Measurements from ENCODE around the gene CABP7.

The CABP7 gene

DNA sequence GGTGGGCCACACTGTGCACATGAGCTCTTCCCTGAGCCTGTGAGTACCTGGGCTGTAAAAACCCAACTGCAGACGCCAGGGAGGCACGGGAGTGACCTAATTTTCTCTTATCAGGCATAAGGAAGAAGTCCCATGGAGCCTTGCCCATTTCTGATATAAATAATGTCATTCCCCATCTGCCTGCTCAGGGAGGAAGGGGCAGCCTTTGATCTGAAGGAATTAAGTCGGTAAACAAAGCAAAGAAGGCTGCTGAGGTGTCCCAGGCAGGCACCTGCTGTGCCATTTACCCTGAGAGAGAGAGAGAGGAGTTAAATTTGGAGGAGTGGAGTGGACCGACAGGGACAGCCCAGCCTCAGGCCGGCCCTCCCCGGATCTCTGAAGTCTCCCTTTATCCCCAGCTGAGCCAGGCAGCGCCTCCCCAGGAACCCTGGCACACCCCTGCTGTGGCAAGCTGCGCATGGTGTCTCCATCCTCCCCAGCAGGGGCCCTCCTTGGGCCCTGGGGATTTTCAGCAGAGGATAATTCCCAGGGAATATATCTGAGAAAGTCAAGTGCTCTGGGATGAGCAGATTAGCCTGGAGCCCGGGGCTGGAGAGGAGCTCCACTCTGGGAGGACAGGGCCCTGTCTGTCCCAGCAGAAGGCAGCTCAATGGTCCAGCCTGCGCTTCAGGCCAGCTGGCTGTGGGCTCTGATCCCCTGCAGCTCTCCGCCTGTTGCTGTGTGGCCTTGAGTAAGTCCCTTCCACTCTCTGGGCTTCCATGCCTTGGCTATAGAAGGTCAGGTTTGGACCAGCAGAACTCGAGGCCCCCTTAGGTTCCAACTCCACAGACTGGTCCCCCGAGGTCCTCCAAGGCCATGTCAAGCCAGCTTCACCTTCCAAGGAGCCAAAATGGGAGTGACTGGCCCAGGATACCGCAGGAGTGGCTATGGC lies 17.5 kb upstream of the CABP7 start:
- DNase-seq: peak in 9 of 14 donors; percentile 19 to 77 (median 54)

- peak in 10 of 14 donors; percentile 24 to 77 (median 52) for DNase-seq
Observed at GRCh38 chr22:29702931-29703501, 16.8 kb upstream of the CABP7 start.

GRCh38 chr22:29703569-29704195 lies 16.1 kb upstream of the CABP7 start:
- DNase-seq: peak in 3 of 14 donors; percentile 16 to 51 (median 17)

- peak in 13 of 14 donors; percentile 32 to 91 (median 77) for DNase-seq
Observed at GRCh38 chr22:29704528-29705285, 15.1 kb upstream of the CABP7 start.

DNA sequence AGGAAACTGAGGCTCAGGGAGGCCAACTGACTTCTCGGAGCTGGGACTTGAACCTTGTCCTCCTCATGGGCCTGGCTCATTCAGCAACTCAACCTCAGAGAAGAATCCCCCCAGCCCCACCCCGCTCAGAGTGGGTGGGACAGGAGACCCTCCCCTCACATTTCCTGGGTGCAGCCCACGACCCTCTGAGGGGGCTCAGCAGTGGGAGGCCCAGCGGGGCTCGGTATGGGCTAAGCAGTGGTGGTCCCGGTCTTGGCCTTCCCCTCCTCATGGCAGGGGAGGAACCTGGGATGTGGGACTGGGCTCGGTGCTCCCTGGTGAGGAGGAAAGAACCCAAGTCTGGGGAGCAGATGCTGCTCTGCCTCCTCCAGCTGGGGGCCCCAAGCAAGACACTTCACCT lies 14.2 kb upstream of the CABP7 start:
- no peak for DNase-seq

- DNase-seq: no peak
Observed at GRCh38 chr22:29706486-29706885, 13.3 kb upstream of the CABP7 start.

GRCh38 chr22:29707010-29707409 lies 12.8 kb upstream of the CABP7 start:
- DNase-seq: no peak

- no peak for DNase-seq
Observed at GRCh38 chr22:29707471-29707870, 12.3 kb upstream of the CABP7 start.

GRCh38 chr22:29710193-29710592 lies 9.6 kb upstream of the CABP7 start:
- DNase-seq: peak in 2 of 14 donors; percentile 17 to 39

GRCh38 chr22:29710922-29711593 lies 8.7 kb upstream of the CABP7 start:
- peak in 8 of 14 donors; percentile 11 to 88 (median 50) for DNase-seq

DNA sequence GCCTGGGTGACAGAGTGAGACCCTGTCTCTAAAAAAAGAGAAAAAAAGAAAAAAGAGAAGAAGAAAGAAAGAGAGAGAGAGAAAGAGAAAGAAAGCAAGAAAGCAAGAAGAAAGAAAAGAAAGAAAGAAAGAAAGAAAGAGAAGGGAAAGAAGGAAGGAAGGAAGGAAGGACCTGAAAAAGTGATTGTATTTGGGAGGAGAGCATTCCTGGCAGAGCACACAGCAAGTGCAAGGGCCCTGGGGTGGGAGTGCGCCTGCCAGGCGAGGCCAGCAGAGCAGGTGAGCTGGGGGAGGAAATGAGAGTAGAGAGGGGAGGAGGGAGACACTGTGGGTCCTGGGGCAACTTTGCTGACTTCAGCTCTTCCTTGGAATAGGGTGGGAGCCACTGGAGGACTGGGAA lies 7.7 kb upstream of the CABP7 start:
- no peak for DNase-seq

DNA sequence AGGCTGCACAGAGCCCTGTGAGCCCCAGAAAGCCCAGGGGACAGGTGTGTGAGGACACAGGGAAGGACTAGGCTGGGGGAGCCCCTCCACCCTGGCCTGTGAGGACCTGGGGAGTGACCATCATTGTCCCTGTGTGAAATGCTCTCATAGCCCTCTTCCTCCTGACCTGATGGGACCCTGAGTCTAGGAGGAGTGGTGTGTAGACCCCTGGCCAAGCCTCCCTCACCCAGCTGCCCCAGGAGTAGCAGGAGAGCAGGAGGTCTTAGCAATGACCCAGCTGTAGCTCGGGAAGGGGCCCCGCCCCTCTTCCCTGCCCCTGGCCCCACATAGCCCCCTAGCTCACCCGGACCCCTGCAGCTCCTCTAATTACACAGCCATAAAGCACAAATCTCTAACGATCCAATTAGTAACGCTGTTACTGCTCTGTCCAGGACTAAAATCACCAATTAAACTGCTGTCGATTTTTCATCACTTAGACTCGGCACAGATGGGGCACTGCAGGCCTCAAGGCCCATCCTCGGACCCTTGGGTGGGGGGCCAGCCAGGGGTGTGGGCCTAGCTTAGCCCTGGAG lies 6.6 kb upstream of the CABP7 start:
- DNase-seq: no peak

DNA sequence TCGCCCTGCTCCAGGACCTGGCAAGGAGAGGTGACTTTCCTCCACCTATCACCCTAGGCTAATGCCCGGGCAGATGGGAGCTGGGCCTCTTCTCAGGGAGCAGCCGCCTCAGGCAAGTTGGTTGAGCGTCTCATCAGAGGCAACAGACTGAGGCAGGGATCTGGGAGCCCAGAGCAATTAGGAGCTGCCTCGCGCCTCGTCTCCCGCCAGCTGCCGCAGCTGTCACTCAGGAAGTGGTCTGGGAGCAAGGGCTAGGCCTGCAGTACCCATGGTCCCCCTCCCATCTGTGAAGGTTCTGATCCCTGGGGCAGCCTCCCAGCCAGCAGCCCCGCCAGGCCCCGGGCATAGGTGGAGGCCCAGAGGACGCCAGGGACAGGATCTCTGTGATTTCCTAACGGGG lies 4.6 kb upstream of the CABP7 start:
- DNase-seq: no peak

- no peak for DNase-seq
Observed at GRCh38 chr22:29715705-29716104, 4.1 kb upstream of the CABP7 start.

DNA sequence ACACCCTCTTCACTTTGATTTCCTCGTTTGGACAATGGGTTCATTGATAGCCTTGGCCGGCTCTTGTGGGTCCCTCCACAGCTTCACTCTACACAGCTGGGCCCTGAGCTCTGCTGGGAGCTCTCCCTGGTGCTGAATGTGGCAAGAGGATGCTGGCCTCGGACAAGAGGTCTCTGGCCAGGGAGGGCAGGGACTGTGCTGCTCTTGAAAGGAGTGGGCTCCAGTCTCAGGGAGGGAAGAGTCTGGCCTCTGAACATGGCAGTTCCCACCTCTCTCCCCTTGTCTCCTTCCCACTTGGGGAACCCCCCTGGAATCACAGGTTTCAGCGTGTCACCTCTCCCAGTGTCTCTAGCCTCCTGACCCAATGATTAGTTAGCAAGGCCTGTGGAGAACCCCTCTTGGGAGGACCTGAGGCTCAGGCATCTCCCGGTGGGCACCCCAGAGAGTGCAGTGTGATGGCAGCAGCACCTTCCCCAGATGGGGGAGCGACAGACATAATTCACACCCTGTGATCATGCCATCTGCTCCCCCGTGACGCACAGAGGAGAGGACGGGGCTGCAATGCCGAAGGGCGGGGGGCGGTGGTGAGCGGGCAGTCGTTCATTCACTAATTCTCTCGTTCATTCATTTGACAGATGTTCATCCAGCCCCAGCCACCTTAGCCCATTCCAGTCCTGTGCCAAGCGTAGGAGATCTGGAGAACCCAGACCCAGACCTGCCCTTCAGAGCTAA lies 2.8 kb upstream of the CABP7 start:
- peak in 10 of 14 donors; percentile 39 to 74 (median 60) for DNase-seq

- no peak for DNase-seq
Observed at GRCh38 chr22:29717789-29718188, 2.0 kb upstream of the CABP7 start.

DNA sequence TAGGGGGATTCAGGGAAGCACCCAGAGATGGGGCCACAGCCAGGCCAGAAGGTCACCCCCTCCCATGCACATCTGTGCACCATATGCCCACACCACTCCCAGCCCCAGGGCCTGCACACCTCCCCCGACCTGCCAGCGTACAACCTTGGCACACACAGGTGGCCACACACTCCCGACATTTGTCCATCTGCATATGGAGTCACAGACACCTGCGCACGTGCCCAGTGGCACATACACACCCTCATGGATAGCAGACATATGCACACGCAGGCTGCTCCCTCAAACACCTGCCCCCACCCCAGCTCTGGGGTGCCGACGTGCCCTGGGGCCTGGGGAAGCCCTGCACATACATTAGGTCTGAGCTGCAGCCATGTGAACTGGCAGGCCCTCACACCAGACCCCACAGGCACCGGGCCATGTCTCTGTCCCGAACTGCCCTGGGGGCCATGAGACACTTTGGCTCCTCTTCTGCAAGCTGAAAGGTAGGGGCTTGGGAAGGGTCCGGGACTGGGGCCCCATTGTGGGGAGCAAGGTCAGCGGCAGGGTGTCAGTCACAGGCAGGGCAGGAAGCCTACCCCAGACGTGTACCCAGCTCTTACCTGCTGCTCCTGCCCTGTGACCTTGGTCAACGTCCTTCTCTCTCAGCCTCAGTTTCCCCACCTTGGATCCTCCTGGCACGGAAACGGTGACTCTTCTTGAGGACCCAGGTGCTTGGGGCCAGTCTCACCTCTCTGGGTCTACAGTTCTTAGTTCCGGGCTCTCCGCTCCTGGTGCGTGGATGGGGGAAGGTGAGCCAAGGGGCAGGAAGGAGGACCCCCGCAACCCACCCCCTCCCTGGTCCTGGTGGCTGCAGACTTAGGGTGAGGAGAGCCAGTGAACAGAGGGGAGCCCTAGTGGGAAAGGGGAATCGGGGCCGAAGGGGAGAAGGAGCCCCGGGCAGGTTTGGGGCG lies 579 bp upstream of the CABP7 start:
- no peak for DNase-seq

DNA sequence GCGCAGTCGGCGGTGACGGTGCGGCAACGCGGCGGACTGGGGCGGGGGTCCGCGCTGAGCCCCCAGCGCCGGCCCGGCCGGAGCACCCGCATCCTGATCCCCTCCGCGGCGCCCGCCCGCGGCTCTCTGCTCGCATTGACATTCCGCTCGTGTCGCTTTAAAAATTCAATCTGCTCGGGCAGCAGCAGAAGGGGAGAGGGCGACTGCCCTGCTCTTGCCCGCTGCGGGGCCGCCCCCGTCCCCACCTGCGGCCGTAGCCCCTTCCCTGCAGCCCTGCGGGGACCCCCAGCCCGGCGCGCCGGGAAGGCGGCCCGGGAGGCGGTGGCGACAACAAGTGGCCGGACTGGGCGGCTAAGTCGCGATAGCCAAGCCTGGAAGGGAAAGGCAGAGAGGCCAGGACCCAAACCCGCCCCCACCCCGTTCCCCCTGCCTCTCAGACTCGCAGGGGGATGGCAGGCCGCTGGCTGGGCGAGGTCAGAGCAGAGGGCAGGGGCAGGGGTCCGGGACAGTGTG lies 1.1 kb downstream of the CABP7 start:
- no peak for DNase-seq

GRCh38 chr22:29722151-29722550 lies 2.3 kb downstream of the CABP7 start:
- peak in 1 of 14 donors; percentile 65 for DNase-seq

Data from C1 segment of cervical spinal cord (tissue), 14 donors.